Stimulated activated CD4-positive, alpha-beta T cell treated with anti-CD3 and anti-CD28 coated beads, TNF-alpha, amount 100 ng/mL, for 48 hours (primary cell): ENCODE results near the gene FAM83B.
"Not testable (repeated sequence)": the region's sequence is repeated elsewhere in the genome, so short reads cannot be mapped to it uniquely, and the experiment has no call there.

Source experiments
- DNase-seq, 3 donors: peaks; one replicate each; pipeline ENCODE4 v3.0.0-alpha.2; 2020; ENCODE audit warnings: low read depth in 3 of 3

Gene FAM83B

GRCh38 chr6:54898767-54899166, 52.2 kb downstream of the FAM83B start:
- no peak for DNase-seq

GRCh38 chr6:54899442-54899841, 52.9 kb downstream of the FAM83B start:
- no peak for DNase-seq

GRCh38 chr6:54899986-54900385, 53.4 kb downstream of the FAM83B start:
- DNase-seq = no peak

DNA sequence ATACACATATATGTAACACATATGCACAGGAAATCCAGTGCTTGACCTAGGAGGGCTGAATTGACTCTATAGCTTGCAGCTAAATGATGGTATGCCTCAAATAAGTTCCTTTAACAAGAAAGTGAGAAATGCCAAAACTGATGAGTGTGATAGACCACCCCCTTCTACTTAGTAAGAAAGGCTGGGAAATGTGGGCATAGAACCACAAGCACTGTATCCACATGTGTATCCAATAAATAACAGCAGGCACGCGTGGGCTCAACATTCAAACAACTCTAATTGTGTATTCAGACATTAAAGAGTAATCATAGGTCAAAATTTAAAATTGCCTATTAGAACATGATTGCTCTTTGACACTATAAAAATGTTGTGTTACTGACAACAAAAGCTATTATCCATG, 54.1 kb downstream of the FAM83B start:
- DNase-seq = no peak

- DNase-seq = no peak
Measured at GRCh38 chr6:54903884-54904283, 57.3 kb downstream of the FAM83B start.

DNA sequence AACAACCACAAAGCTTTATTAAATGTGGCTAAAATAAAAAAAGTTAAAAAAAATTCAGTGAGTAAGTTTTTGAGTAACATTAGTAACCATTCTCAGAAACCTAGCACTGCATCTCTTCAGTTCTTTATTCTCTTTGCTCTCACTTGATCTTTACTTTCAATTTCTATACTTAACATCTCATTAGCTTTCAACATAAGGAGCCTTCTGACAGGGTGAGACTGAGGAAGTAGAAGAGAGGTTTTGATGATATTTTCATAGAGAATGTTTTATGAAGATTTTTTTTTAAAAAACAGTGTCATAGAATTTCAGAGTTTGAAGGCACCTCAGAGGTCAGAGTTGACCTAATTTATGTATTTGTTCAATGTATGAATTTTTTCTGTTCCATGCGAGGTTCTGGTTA, 60.8 kb downstream of the FAM83B start:
- DNase-seq = no peak

- DNase-seq = no peak
Measured at GRCh38 chr6:54909184-54909583, 62.6 kb downstream of the FAM83B start.

- DNase-seq = no peak
Measured at GRCh38 chr6:54910431-54910884, 63.9 kb downstream of the FAM83B start.

GRCh38 chr6:54910921-54911320, 64.3 kb downstream of the FAM83B start:
- DNase-seq = no peak

DNA sequence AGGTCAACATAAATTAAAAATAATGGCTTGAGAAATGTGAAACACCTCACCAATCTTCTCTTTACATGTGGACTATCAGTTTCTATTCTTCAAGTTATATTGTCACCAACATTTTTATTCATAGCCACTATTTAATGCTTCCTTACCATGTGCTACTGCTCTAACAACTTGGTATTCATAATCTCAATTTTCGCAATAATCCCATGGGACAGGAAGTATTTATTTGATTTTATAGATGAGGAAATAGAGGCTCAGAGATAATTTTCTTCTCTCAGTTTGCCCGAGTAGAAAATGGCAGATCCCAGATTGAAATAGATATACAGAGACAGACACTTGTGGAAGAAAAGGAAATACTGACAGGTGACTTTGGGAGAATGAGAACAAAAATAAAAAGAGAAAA, 66.6 kb downstream of the FAM83B start:
- DNase-seq = no peak

DNA sequence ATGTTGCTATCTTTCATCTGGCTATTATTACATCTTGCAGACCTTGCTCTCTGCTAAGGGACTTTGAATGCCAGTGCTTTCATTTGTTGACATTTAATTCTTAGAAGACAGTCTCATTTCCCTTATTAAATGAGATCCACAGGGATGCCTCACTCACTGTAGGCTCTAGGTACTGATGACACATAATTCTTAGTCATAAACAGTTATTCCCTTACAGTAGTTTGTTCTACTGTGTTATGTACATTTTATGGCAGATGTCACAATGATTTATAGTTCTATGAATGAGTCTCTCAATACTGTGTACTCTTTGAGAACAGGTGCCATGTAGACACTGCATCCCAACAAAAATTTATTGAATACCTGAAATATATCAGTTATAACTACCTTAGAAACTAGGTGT, 70.3 kb downstream of the FAM83B start:
- no peak for DNase-seq

DNA sequence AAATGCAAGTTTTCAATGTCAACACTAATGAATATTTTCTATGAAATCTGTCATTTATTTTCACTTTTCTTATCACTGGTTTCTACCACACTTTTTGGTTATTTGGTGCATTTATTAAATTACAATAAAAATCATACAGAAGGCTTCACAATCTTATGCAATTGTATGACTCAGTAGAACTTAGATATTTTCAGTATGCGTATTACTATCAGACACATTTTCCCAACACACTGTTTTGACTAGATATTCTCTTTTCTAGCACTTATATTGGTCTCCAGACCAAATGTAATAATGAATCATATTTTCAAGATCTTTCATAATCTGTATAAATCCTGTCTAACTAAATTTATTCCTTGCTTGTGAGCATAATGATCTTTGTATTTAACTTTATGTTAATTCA, 74.1 kb downstream of the FAM83B start:
- DNase-seq = no peak

DNA sequence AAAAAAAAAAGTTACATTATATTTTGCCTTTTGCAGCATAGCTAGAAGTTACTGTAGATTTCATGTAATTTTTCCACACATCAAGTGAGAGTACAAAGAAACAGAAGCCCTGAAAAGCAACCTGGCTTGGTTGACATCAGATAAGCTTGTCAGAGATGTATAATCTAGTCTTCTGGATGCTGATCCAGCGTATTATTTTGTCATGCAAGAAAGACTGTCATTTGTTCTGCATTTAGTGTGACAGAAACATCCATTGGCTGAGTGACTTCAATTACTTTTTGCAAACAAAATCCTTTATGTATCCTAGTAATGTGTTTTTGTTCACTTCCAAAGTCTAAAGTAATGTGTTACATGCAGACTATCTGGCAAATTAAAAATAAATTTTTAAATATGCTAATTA, 75.3 kb downstream of the FAM83B start:
- no peak for DNase-seq

DNA sequence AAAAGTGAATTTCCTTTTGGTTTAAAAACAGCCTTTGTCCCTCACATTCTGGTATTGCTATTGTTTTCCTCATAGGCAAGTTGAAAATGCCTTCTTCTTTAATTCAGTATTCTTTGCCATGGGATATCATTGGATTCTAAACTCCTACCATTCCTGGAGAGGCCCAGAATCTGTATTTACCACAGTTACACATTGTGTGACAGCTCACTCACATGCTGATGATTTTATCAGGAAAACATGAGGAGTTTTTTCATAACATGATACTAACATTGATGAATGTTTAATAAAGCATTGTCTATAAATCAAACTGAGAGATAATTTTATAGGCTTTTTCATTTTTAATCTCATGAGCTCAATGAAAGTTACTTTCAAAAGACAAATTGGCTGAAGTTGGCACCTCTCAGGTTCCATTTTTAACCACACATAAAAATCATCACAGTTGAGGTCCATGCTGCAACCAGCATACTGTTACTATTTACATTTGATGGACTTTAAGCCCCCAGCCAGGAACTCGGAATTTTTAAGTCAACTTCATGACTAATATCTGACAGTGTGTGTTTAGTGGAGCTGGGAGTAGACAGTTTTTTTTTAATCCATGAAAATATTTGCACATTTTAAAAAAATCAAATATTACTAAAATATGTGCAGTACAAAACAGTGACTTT, 82.8 kb downstream of the FAM83B start:
- no peak for DNase-seq

DNA sequence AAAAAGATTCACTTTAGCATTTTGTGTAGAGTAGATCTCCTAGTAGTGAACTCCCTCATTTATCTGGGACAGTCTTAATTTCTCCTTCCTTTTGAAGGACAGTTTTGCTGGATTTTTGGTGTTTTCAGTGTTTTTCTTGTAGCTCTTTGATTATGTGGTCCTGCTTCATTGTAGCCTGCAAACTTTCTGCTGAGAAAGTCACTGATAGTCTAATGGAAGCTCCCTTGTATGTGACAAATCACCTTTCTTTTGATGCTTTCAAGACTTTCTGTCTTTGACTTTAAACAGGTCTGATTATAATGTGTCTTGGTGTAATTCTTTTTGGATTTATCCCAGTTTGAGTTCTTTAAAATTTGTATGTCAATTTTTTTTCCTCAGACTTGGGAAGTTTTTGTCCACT, 86.1 kb downstream of the FAM83B start:
- no peak for DNase-seq

- no peak for DNase-seq
Measured at GRCh38 chr6:54935739-54936138, 89.2 kb downstream of the FAM83B start.

GRCh38 chr6:54937371-54937770, 90.8 kb downstream of the FAM83B start:
- no peak for DNase-seq

GRCh38 chr6:54957698-54958097, 111.1 kb downstream of the FAM83B start:
- DNase-seq = no peak

DNA sequence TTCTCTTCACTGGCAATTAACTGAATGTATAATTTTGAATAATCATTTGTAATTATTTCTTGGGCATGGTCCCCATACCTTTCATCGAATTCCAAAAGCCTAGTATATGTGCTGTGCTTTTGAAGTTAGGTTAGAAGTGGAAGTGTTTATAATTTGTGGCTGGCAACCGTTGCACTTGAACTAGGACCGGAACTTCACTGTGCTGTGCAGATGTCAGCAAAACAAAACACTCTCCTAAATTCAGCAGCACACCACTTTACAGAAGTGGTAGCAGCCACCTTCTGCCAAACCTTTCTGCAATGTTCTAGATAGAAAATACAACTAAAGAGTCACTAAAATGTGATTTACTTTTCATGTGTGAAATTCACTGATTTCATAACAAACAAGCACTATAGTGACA, 111.9 kb downstream of the FAM83B start:
- no peak for DNase-seq

- no peak for DNase-seq
Measured at GRCh38 chr6:54959820-54960219, 113.2 kb downstream of the FAM83B start.

DNA sequence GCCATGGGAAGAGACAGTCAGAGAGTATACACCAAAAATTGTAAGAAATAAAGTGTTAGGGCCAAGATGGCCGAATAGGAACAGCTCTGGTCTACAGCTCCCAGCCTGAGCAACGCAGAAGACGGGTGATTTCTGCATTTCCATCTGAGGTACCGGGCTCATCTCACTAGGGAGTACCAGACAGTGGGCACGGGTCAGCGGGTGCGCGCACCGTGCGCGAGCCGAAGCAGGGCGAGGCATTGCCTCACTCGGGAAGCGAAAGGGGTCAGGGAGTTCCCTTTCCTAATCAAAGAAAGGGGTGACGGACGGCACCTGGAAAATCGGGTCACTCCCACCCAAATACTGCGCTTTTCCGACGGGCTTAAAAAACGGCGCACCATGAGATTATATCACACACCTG, 114.8 kb downstream of the FAM83B start:
- DNase-seq = not testable (repeated sequence)

DNA sequence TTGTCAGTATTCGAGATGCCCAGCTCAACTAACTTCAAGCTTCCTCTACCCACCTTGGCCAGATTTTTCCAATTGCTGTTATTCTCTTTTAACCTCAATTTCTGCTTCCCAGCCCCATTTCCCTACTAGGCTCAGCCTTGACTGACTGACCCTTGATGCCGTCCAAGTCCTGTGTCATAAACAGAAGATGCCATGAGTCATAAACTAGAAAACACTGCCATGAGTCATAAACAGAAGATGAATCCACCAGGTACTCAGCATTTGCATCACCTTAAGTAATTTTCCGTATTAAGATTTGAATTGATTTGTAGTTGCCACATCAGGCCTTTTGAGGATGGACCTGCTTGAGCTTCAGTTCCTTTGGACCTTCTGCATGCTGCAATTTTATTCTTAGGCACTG, 123.8 kb downstream of the FAM83B start:
- DNase-seq = no peak

DNA sequence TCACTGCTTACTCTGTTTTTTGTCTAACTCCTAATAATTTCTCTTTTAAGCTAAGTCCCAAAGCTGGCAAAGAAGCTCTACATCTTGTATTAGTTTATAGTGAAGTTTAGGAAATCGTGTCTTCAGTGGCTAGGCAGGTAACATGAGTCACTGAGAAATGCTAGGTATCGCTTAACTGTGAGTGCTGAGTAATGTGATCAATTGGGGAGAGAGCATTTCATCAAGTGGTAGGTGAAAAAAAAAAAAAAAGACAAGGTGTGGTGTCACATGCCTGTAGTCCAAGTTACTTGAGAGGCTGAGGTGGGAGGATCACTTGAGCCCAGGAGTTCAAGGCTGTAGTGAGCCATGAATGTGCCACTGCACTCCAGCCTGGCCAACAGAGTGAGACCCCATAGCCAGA, 125.3 kb downstream of the FAM83B start:
- no peak for DNase-seq

DNA sequence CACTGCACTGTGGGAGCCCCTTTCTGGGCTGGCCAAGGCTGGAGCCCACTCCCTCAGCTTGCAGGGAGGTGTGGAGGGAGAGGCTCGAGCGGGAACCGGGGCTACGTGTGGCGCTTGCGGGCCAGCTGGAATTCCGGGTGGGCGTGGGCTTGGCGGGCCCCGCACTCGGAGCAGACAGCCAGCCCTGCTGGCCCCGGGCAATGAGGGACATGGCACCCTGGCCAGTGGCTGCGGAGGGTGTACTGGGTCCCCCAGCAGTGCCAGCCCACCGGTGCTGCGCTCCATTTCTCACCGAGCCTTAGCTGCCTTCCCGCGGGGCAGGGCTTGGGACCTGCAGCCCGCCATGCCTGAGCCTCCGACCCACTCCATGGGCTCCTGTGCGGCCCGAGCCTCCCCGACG, 132.6 kb downstream of the FAM83B start:
- DNase-seq = not testable (repeated sequence)
